Sigmoid colon (tissue), 4 donors: Measurements from ENCODE around the gene PPP1R37.

Source experiments
- CTCF ChIP-seq, 4 experiments: fragments of 450-650 bp in 3 of 4; fragments of 200-600 bp in 1 of 4; IDR thresholded peaks; one replicate each; pipeline ENCODE4 v1.5.1; 2016 to 2019; ENCODE audit warnings: antibody characterized with exemption in 4 of 4, mild to moderate bottlenecking in 3 of 4, moderate library complexity in 2 of 4
- EP300 ChIP-seq, 4 donors: sonication (generic); formaldehyde crosslinking; IDR thresholded peaks; one replicate each; pipeline ENCODE4 v1.6.1; 2017; ENCODE audit warnings: antibody characterized with exemption in 4 of 4
- POLR2A ChIP-seq, 2 donors: fragments of 450-650 bp; IDR thresholded peaks; one replicate each; pipeline ENCODE4 v1.6.1; 2016; ENCODE audit warnings: antibody characterized with exemption in 2 of 2, mild to moderate bottlenecking in 2 of 2, moderate library complexity in 2 of 2
- POLR2AphosphoS5 ChIP-seq, 4 donors: sonication (generic); formaldehyde crosslinking; IDR thresholded peaks; one replicate each; pipeline ENCODE4 v1.6.1; 2017; ENCODE audit warnings: antibody characterized with exemption in 4 of 4

DNA sequence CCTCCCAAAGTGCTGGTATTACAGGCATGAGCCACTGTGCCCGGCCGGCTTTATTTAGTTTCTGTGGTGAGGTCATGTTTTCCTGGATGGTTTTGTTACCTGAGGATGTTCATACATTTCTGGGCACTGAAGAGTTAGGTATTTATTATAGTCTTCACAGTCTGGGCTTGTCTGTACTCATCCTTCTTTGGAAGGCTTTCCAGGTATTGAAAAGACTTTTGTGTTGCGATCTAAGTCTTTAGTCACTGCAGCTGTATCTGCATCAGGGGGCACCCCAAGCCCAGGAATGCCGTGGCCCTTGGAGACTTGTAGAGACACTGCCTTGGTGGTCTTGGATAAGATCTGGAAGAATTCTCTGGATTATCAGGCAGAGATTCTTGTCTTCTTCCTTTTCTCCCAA lies 98.4 kb downstream of the PPP1R37 start:
- no peak for TF ChIP-seq CTCF (IDR thresholded peaks at IDR 0.05)
- TF ChIP-seq POLR2A (IDR thresholded peaks at IDR 0.05) = no peak
- no peak for TF ChIP-seq EP300 (IDR thresholded peaks at IDR 0.05)
- no peak for TF ChIP-seq POLR2AphosphoS5 (IDR thresholded peaks at IDR 0.05)
